SK-N-DZ (cell line): ENCODE results near the gene EMID1.
"Not testable (repeated sequence)": the region's sequence is repeated elsewhere in the genome, so short reads cannot be mapped to it uniquely, and the experiment has no call there.

ENCODE experiments used
- DNase-seq: peaks from one replicate; pipeline ENCODE4 v3.0.0-alpha.2; 2015; ENCODE audit warnings: low spot score

EMID1 gene

GRCh38 chr22:29230972-29231875, 25.5 kb downstream of the EMID1 start:
- DNase-seq = no peak

GRCh38 chr22:29231971-29232959, 26.6 kb downstream of the EMID1 start:
- no peak for DNase-seq

GRCh38 chr22:29233277-29233877, 27.7 kb downstream of the EMID1 start:
- DNase-seq = no peak

GRCh38 chr22:29240481-29240880, 34.8 kb downstream of the EMID1 start:
- not testable (repeated sequence) for DNase-seq

GRCh38 chr22:29243874-29244446, 38.3 kb downstream of the EMID1 start:
- DNase-seq = no peak

- no peak for DNase-seq
These were observed 39.3 kb downstream of the EMID1 start for GRCh38 chr22:29244785-29245625.

- DNase-seq = peak; percentile 69
These were observed 40.1 kb downstream of the EMID1 start for GRCh38 chr22:29245626-29246385.

GRCh38 chr22:29247891-29248290, 42.2 kb downstream of the EMID1 start:
- not testable (repeated sequence) for DNase-seq

GRCh38 chr22:29251265-29251664, 45.6 kb downstream of the EMID1 start:
- no peak for DNase-seq

- no peak for DNase-seq
These were observed 46.5 kb downstream of the EMID1 start for GRCh38 chr22:29251981-29252911.

GRCh38 chr22:29253561-29254285, 48.0 kb downstream of the EMID1 start:
- no peak for DNase-seq

- no peak for DNase-seq
These were observed 48.6 kb downstream of the EMID1 start for GRCh38 chr22:29254286-29254660.

- no peak for DNase-seq
These were observed 49.4 kb downstream of the EMID1 start for GRCh38 chr22:29255064-29255621.

GRCh38 chr22:29256606-29257325, 51.1 kb downstream of the EMID1 start:
- no peak for DNase-seq

- no peak for DNase-seq
These were observed 52.1 kb downstream of the EMID1 start for GRCh38 chr22:29257751-29258181.

GRCh38 chr22:29258407-29259252, 52.9 kb downstream of the EMID1 start:
- DNase-seq = no peak
